NT2/D1 (cell line): ENCODE data around the gene PPIL6.

Experiments used
- SUZ12 ChIP-seq: IDR thresholded peaks from 2 replicates; pipeline ENCODE4 v1.6.1; 2011; ENCODE audit not compliant: insufficient read length, insufficient read depth; ENCODE audit errors: extremely low read depth
- YY1 ChIP-seq: IDR thresholded peaks from 2 replicates; pipeline ENCODE4 v1.6.1; 2011; ENCODE audit not compliant: insufficient read length, insufficient read depth

- no peak for TF ChIP-seq YY1
- no peak for TF ChIP-seq SUZ12
These were observed 97.5 kb downstream of the PPIL6 start for GRCh38 chr6:109342911-109343310.
